ENCODE data around the gene MS4A6E. TPM values are rescaled to one million over a fixed set of nuclear protein-coding genes. Genes with fewer than 3 reads are reported as not detected.

Gene MS4A6E
- total RNA-seq, 1 donor: not detected

- TF ChIP-seq, protein P1, sequence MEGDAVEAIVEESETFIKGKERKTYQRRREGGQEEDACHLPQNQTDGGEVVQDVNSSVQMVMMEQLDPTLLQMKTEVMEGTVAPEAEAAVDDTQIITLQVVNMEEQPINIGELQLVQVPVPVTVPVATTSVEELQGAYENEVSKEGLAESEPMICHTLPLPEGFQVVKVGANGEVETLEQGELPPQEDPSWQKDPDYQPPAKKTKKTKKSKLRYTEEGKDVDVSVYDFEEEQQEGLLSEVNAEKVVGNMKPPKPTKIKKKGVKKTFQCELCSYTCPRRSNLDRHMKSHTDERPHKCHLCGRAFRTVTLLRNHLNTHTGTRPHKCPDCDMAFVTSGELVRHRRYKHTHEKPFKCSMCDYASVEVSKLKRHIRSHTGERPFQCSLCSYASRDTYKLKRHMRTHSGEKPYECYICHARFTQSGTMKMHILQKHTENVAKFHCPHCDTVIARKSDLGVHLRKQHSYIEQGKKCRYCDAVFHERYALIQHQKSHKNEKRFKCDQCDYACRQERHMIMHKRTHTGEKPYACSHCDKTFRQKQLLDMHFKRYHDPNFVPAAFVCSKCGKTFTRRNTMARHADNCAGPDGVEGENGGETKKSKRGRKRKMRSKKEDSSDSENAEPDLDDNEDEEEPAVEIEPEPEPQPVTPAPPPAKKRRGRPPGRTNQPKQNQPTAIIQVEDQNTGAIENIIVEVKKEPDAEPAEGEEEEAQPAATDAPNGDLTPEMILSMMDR (IDR thresholded peaks at IDR 0.05; ENCODE audit: insufficient read depth, low read length): no peak
- no peak for DNase-seq (ENCODE audit: low read depth)
- no peak overlapping the region for H3K4me3 ChIP-seq (ENCODE audit: low read depth, low read length)
Measured at GRCh38 chr11:60347084-60347797, 20.2 kb downstream of the MS4A6E start.

DNA sequence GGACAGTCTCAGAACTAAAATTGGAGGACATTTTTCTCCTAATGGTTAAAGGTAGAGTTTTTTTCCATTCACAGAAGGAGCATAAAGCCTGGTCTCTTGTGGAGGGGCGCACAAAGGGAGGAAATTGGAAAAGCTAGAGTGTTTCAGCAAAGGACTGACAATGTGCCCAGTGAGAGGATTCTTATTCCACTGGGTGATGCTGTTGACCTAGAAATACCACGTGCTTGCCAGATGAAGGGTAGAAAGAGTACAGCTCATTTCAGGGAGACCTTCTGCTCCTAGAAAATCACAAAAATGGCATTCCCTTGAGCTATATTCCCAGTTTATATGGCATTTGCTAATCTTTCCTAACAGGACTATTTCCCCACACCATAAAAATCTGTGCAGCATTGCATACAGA lies 21.1 kb downstream of the MS4A6E start:
- TF ChIP-seq, protein P1 (IDR thresholded peaks at IDR 0.05; ENCODE audit: insufficient read depth, low read length): no peak
- H3K4me3 ChIP-seq (ENCODE audit: low read depth, low read length): no peak overlapping the region
- DNase-seq (ENCODE audit: low read depth): no peak

DNA sequence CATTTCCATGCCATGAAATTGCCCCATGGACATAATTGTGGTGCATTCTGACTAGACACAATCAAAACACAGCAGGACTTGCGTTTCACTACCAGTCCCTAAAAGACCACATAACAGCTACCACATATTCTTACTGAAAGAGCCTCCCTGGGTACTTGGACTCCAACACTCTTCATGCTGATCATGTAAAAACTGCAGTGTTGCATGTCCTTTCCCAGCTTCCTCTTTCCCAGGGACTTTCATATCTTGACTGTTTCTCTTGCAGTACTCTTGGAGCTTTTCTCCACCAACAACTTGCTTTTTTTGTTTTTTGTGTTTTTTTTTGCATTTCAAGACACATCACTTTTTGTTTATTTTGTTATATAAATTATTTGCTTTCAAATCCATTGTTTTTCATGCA lies 22.9 kb downstream of the MS4A6E start:
- TF ChIP-seq, protein P1 (IDR thresholded peaks at IDR 0.05; ENCODE audit: insufficient read depth, low read length): no peak
- DNase-seq (ENCODE audit: low read depth): no peak
- no peak overlapping the region for H3K4me3 ChIP-seq (ENCODE audit: low read depth, low read length)

- TF ChIP-seq, protein P1 (IDR thresholded peaks at IDR 0.05; ENCODE audit: insufficient read depth, low read length): no peak
- no peak for DNase-seq (ENCODE audit: low read depth)
- no peak overlapping the region for H3K4me3 ChIP-seq (ENCODE audit: low read depth, low read length)
Measured at GRCh38 chr11:60357771-60358170, 30.7 kb downstream of the MS4A6E start.

GRCh38 chr11:60360621-60361020 lies 33.6 kb downstream of the MS4A6E start:
- TF ChIP-seq, protein P1 (IDR thresholded peaks at IDR 0.05; ENCODE audit: insufficient read depth, low read length): no peak
- H3K4me3 ChIP-seq (ENCODE audit: low read depth, low read length): no peak overlapping the region
- no peak for DNase-seq (ENCODE audit: low read depth)

- TF ChIP-seq, protein P1 (IDR thresholded peaks at IDR 0.05; ENCODE audit: insufficient read depth, low read length): no peak
- H3K4me3 ChIP-seq (ENCODE audit: low read depth, low read length): no peak overlapping the region
- no peak for DNase-seq (ENCODE audit: low read depth)
Measured at GRCh38 chr11:60362241-60362640, 35.2 kb downstream of the MS4A6E start.

All from fibroblast of the aortic adventitia (primary cell).